Keratinocyte (primary cell): ENCODE data around the gene OSBPL1A. TPM values are rescaled to one million over a fixed set of nuclear protein-coding genes. Genes with fewer than 3 reads are reported as not detected.

Source experiments
- DNase-seq: peaks from one replicate; pipeline ENCODE4 v3.0.0-alpha.2; 2011; ENCODE audit warnings: low read depth, missing footprints, low spot score
- FAIRE-seq: peaks from 2 replicates; lab custom pipeline; 2011; peaks lifted over from hg19 to GRCh38; lab: Jason Lieb, UNC
- H2AFZ ChIP-seq: 2 replicates; pipeline ENCODE4 v1.6.0; 2012; ENCODE audit warnings: low read length, control low read depth, inconsistent platforms; ENCODE audit not compliant: control insufficient read depth
- H3K27ac ChIP-seq: 2 replicates; pipeline ENCODE4 v1.5.1; 2011; ENCODE audit warnings: low read length; ENCODE audit not compliant: control insufficient read depth, insufficient read depth
- H3K27me3 ChIP-seq: 3 replicates; pipeline ENCODE4 v1.6.0; 2011; ENCODE audit warnings: low read length; ENCODE audit not compliant: control insufficient read depth, insufficient read depth; ENCODE audit errors: extremely low read depth
- H3K36me3 ChIP-seq, 2 experiments: 2 replicates in 1 of 2; 3 replicates in 1 of 2; pipeline ENCODE4 v1.5.1; 2011; ENCODE audit warnings: low read length in 2 of 2, mild to moderate bottlenecking in 1 of 2; ENCODE audit not compliant: control insufficient read depth in 2 of 2, insufficient read depth in 2 of 2; ENCODE audit errors: extremely low read depth in 1 of 2
- H3K4me1 ChIP-seq: 3 replicates; pipeline ENCODE4 v1.5.1; 2011; ENCODE audit warnings: low read length; ENCODE audit not compliant: control insufficient read depth, insufficient read depth; ENCODE audit errors: extremely low read depth
- H3K4me2 ChIP-seq: 3 replicates; pipeline ENCODE4 v1.6.0; 2011; ENCODE audit warnings: low read depth, low read length; ENCODE audit not compliant: control insufficient read depth, insufficient read depth; ENCODE audit errors: extremely low read depth
- H3K4me3 ChIP-seq, 3 experiments: fragments of 200-600 bp in 1 of 3; sonication (generic) in 1 of 3; 2 replicates in 2 of 3; 3 replicates in 1 of 3; pipeline ENCODE4 v1.5.1; 2011 to 2016; ENCODE audit warnings: low read length in 3 of 3, mild to moderate bottlenecking in 3 of 3, control low read depth in 2 of 3, inconsistent platforms in 1 of 3, low read depth in 1 of 3, mixed read lengths in 1 of 3, mixed run types in 1 of 3, moderate library complexity in 1 of 3; ENCODE audit not compliant: control insufficient read depth in 2 of 3, insufficient read depth in 2 of 3; ENCODE audit errors: extremely low read depth in 1 of 3
- H3K79me2 ChIP-seq: 2 replicates; pipeline ENCODE4 v1.6.0; 2012; ENCODE audit warnings: low read length; ENCODE audit not compliant: control insufficient read depth, insufficient read depth
- H3K9ac ChIP-seq: 3 replicates; pipeline ENCODE4 v1.6.0; 2011; ENCODE audit warnings: low read length; ENCODE audit not compliant: control insufficient read depth, insufficient read depth; ENCODE audit errors: extremely low read depth
- H3K9me1 ChIP-seq: 3 replicates; pipeline ENCODE4 v1.6.0; 2011; ENCODE audit warnings: low read length; ENCODE audit not compliant: control insufficient read depth, insufficient read depth; ENCODE audit errors: extremely low read depth
- H3K9me3 ChIP-seq: 2 replicates; pipeline ENCODE4 v1.5.1; 2012; ENCODE audit warnings: low read depth, low read length; ENCODE audit not compliant: control insufficient read depth
- H4K20me1 ChIP-seq: 3 replicates; pipeline ENCODE4 v1.6.0; 2011; ENCODE audit warnings: low read length; ENCODE audit not compliant: control insufficient read depth, insufficient read depth; ENCODE audit errors: extremely low read depth
- CTCF ChIP-seq, 3 experiments: IDR thresholded peaks in 1 of 3; conservative IDR thresholded peaks in 1 of 3; optimal IDR thresholded peaks in 1 of 3; 2 replicates in 2 of 3; 3 replicates in 1 of 3; pipeline versions ENCODE3 to v1.5.1; 2011; ENCODE audit warnings: low read length in 3 of 3, mild to moderate bottlenecking in 3 of 3, moderate library complexity in 2 of 3, control low read depth in 1 of 3, inconsistent platforms in 1 of 3; ENCODE audit not compliant: insufficient read depth in 2 of 3; ENCODE audit errors: extremely low read depth in 1 of 3
- EZH2 ChIP-seq: IDR thresholded peaks from one replicate; pipeline ENCODE4 v1.6.1; 2012; ENCODE audit warnings: inconsistent platforms, mild to moderate bottlenecking, low read length, moderate library complexity
- dilution Hi-C: fragments of 300-500 bp; cut with MboI; formaldehyde crosslinking; loops from one replicate; pipeline ENCODE4 v1.7.0; 2020; ENCODE audit warnings: low sequenced_read_pairs; ENCODE audit not compliant: extremely low pct_ligation_motif_present
- polyA plus RNA-seq, 5 experiments: library from polyadenylated mRNA; depleted of rRNA in 3 of 5; stranded (reverse) in 3 of 5; stranded (forward) in 1 of 5; unstranded in 1 of 5; fragments of >200 nt; gene quantifications; 1 replicate in 1 of 5; 2 replicates in 3 of 5; 3 replicates in 1 of 5; pipeline versions ENCODE4 v1.2.1 to v1.2.3, GENCODE V29; 2011 to 2012; ENCODE audit warnings: missing spikeins in 2 of 5, low read depth in 1 of 5, low replicate concordance in 1 of 5

OSBPL1A gene
- polyA plus RNA-seq, 1 donor (not counting 4 experiments of a cell fraction or from before 2014, with no cell fraction given) = 17.7 TPM

- no peak for FAIRE-seq
- no peak overlapping the region for H2AFZ ChIP-seq
- no peak overlapping the region for H3K9ac ChIP-seq
- TF ChIP-seq CTCF (optimal IDR thresholded peaks at IDR 0.05 in 1 of 3, IDR thresholded peaks at IDR 0.05 in 1 of 3, conservative IDR thresholded peaks at IDR 0.05 in 1 of 3; ENCODE audit: extremely low read depth in 1 of 3, insufficient read depth in 2 of 3, low read length in 3 of 3) (no peak), EZH2 (no peak)
- H3K4me1 ChIP-seq = no peaks in the 10 kb centered on the region
- H3K4me3 ChIP-seq = no peak overlapping the region
- H3K79me2 ChIP-seq = no peaks in the 10 kb centered on the region
- H3K36me3 ChIP-seq = peaks cover 6 to 10% of the 10 kb centered on the region in 2 experiments
- H3K9me3 ChIP-seq = no peaks in the 10 kb centered on the region
- H3K27ac ChIP-seq = no peak overlapping the region
- DNase-seq = no peak
- H4K20me1 ChIP-seq = no peaks in the 10 kb centered on the region
- dilution Hi-C loops = no loop called here
- no peaks in the 10 kb centered on the region for H3K9me1 ChIP-seq
- no peaks in the 10 kb centered on the region for H3K27me3 ChIP-seq
- H3K4me2 ChIP-seq = no peak overlapping the region
Measured at GRCh38 chr18:24446453-24446852, 48.8 kb upstream of the OSBPL1A start.

DNA sequence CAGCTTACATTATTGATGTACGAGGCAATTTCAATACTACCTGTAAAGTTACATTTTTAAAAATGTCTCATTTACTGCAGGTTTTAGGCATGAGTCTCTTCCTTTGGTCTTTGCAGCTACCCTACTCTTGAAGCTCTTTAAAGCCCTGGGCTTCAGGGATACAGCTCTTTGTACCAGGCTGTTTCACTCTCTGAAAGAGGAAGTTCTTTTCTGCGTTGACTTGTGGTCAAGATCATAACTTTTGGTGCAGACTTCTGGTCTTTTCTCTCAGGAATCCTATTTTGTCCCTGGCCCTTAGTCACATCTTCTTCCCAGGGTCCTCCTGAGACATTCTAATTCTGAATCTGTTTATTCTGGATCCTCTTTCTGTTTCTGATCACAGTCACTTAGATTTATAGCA lies 46.2 kb upstream of the OSBPL1A start:
- TF ChIP-seq EZH2 = no peak
- no peak for TF ChIP-seq CTCF (optimal IDR thresholded peaks at IDR 0.05 in 1 of 3, IDR thresholded peaks at IDR 0.05 in 1 of 3, conservative IDR thresholded peaks at IDR 0.05 in 1 of 3; ENCODE audit: extremely low read depth in 1 of 3, insufficient read depth in 2 of 3, low read length in 3 of 3)
- no peaks in the 10 kb centered on the region for H3K4me1 ChIP-seq
- H3K27me3 ChIP-seq = no peaks in the 10 kb centered on the region
- H2AFZ ChIP-seq = no peak overlapping the region
- H3K9ac ChIP-seq = no peak overlapping the region
- peaks cover 2 to 6% of the 10 kb centered on the region in 2 experiments for H3K36me3 ChIP-seq
- H3K4me2 ChIP-seq = no peak overlapping the region
- no peaks in the 10 kb centered on the region for H3K9me1 ChIP-seq
- H4K20me1 ChIP-seq = no peaks in the 10 kb centered on the region
- H3K9me3 ChIP-seq = no peaks in the 10 kb centered on the region
- H3K27ac ChIP-seq = no peak overlapping the region
- no peak for FAIRE-seq
- no peak overlapping the region for H3K4me3 ChIP-seq
- dilution Hi-C loops = no loop called here
- no peaks in the 10 kb centered on the region for H3K79me2 ChIP-seq
- DNase-seq = no peak
